GM21515 (cell line): ENCODE results near the gene NCAN.

ENCODE experiments used
- ATAC-seq: cut with Tn5 transposase; IDR thresholded peaks from one replicate; pipeline ENCODE4 v1.9.1; 2021; ENCODE audit not compliant: unreplicated experiment

NCAN gene

GRCh38 chr19:19258589-19259338, 47.0 kb downstream of the NCAN start:
- ATAC-seq, result no peak

- ATAC-seq, result no peak
Observed at GRCh38 chr19:19259741-19260140, 48.0 kb downstream of the NCAN start.

- ATAC-seq, result no peak
Observed at GRCh38 chr19:19260417-19261214, 48.9 kb downstream of the NCAN start.

GRCh38 chr19:19261350-19262189, 49.8 kb downstream of the NCAN start:
- ATAC-seq, result no peak

GRCh38 chr19:19262190-19263057, 50.7 kb downstream of the NCAN start:
- ATAC-seq, result no peak

- no peak for ATAC-seq
Observed at GRCh38 chr19:19263886-19264487, 52.2 kb downstream of the NCAN start.

GRCh38 chr19:19267305-19267704, 55.5 kb downstream of the NCAN start:
- ATAC-seq, result no peak

- ATAC-seq, result no peak
Observed at GRCh38 chr19:19268453-19269385, 57.0 kb downstream of the NCAN start.

GRCh38 chr19:19269952-19270694, 58.4 kb downstream of the NCAN start:
- ATAC-seq, result no peak

GRCh38 chr19:19270749-19271571, 59.2 kb downstream of the NCAN start:
- no peak for ATAC-seq

GRCh38 chr19:19271828-19272599, 60.3 kb downstream of the NCAN start:
- ATAC-seq, result no peak

- ATAC-seq, result no peak
Observed at GRCh38 chr19:19274146-19274545, 62.4 kb downstream of the NCAN start.

- ATAC-seq, result no peak
Observed at GRCh38 chr19:19274716-19275565, 63.2 kb downstream of the NCAN start.

- no peak for ATAC-seq
Observed at GRCh38 chr19:19276386-19276785, 64.6 kb downstream of the NCAN start.

GRCh38 chr19:19276851-19277250, 65.1 kb downstream of the NCAN start:
- no peak for ATAC-seq

GRCh38 chr19:19278315-19278714, 66.6 kb downstream of the NCAN start:
- ATAC-seq, result no peak
